HCT116 (cell line): ENCODE measurements around the gene NFS1. TPM values are rescaled to one million over a fixed set of nuclear protein-coding genes. Genes with fewer than 3 reads are reported as not detected.

Experiments used
- ATAC-seq: fragments of 200-7000 bp; cut with Tn5 transposase; 2 replicates; pipeline ENCODE4 v1.9.1; 2020; ENCODE audit warnings: mild to moderate bottlenecking, moderate library complexity
- BruUV-seq: library from RNA; stranded (reverse); fragments of 400-500 nt; replicated peaks from 2 replicates; lab custom pipeline; 2021; lab: Mats Ljungman, UMichigan
- CTCF ChIA-PET: fragments of 300-600 bp; sonication (Branson Sonifier 250); formaldehyde crosslinking; loops from one replicate; lab custom pipeline; 2021; ENCODE audit warnings: antibody characterized with exemption; lab: Charles Lee
- POLR2A ChIA-PET: fragments of 300-600, 350-600 bp; sonication (Branson Sonifier 250); formaldehyde crosslinking; loops from one replicate; lab custom pipeline; 2021; ENCODE audit warnings: antibody characterized with exemption; lab: Charles Lee
- RAD21 ChIA-PET, 2 experiments: fragments of 300-600 bp; sonication (Branson Sonifier 250); formaldehyde crosslinking; loops; one replicate each; lab custom pipeline; 2023; ENCODE audit warnings: low total read pairs in 2 of 2; ENCODE audit not compliant: uncharacterized antibody in 2 of 2, unreplicated experiment in 2 of 2, low non-redundant PET in 1 of 2; lab: Charles Lee
- DNase-seq: peaks from one replicate; pipeline ENCODE4 v3.0.0-alpha.2; 2010; ENCODE audit warnings: low read depth, low spot score
- H2AFZ ChIP-seq: fragments of 200-600 bp; shearing (Covaris generic), sonication (generic); 2 replicates; pipeline ENCODE4 v1.6.1; 2017; ENCODE audit warnings: low read depth, mixed run types, mixed read lengths, antibody characterized with exemption, low read length; ENCODE audit not compliant: poor library complexity, severe bottlenecking
- H3K27ac ChIP-seq: 2 replicates; pipeline ENCODE4 v1.5.1; 2012; ENCODE audit warnings: low read depth, low read length
- H3K27me3 ChIP-seq: fragments of 200-600 bp; sonication (generic); 2 replicates; pipeline ENCODE4 v1.6.1; 2016; ENCODE audit warnings: mixed run types, low read length, mixed read lengths; ENCODE audit not compliant: insufficient read depth
- H3K36me3 ChIP-seq, 2 experiments: fragments of 200-500 bp in 1 of 2; fragments of 200-600 bp in 1 of 2; sonication (Bioruptor generic) in 1 of 2; sonication (generic) in 1 of 2; 2 replicates each; pipeline versions ENCODE4 v1.5.1 to v1.6.1; 2014 to 2016; ENCODE audit warnings: low read length in 2 of 2, inconsistent platforms in 1 of 2, mixed read lengths in 1 of 2, mixed run types in 1 of 2; ENCODE audit not compliant: insufficient read depth in 2 of 2, control insufficient read depth in 1 of 2
- H3K4me1 ChIP-seq, 2 experiments: fragments of 200-600 bp in 1 of 2; sonication (generic) in 1 of 2; 2 replicates each; pipeline versions ENCODE4 v1.5.1 to v1.6.1; 2012 to 2017; ENCODE audit warnings: low read length in 2 of 2, inconsistent platforms in 1 of 2, mild to moderate bottlenecking in 1 of 2, mixed read lengths in 1 of 2, mixed run types in 1 of 2, moderate library complexity in 1 of 2; ENCODE audit not compliant: insufficient read depth in 2 of 2, control insufficient read depth in 1 of 2
- H3K4me2 ChIP-seq: fragments of 200-600 bp; sonication (generic); 2 replicates; pipeline ENCODE4 v1.6.1; 2017; ENCODE audit warnings: mixed run types, low read length, mixed read lengths
- H3K4me3 ChIP-seq, 2 experiments: fragments of 200-600 bp in 1 of 2; sonication (generic) in 1 of 2; replicated peaks in 1 of 2; 2 replicates each; pipeline ENCODE4 v1.5.1; 2011 to 2016; ENCODE audit warnings: low read length in 2 of 2, control low read depth in 1 of 2, low read depth in 1 of 2, mild to moderate bottlenecking in 1 of 2, mixed read lengths in 1 of 2, mixed run types in 1 of 2
- H3K79me2 ChIP-seq: fragments of 200-600 bp; sonication (generic); 2 replicates; pipeline ENCODE4 v1.6.1; 2017; ENCODE audit warnings: mild to moderate bottlenecking, mixed run types, low read length, moderate library complexity, mixed read lengths; ENCODE audit not compliant: insufficient read depth
- H3K9ac ChIP-seq: fragments of 200-600 bp; sonication (generic); 2 replicates; pipeline ENCODE4 v1.6.1; 2016; ENCODE audit warnings: low read length, mixed read lengths
- H3K9me2 ChIP-seq: fragments of 200-600 bp; sonication (generic), shearing (Covaris generic); 2 replicates; pipeline ENCODE4 v1.6.1; 2017; ENCODE audit warnings: mixed run types, mild to moderate bottlenecking, moderate library complexity; ENCODE audit not compliant: insufficient read depth
- H3K9me3 ChIP-seq, 2 experiments: fragments of 200-500 bp in 1 of 2; fragments of 200-600 bp in 1 of 2; sonication (Bioruptor generic) in 1 of 2; sonication (generic) in 1 of 2; 2 replicates each; pipeline ENCODE4 v1.6.1; 2014 to 2017; ENCODE audit warnings: low read length in 2 of 2, mixed read lengths in 2 of 2, inconsistent platforms in 1 of 2, low read depth in 1 of 2, mild to moderate bottlenecking in 1 of 2, mixed run types in 1 of 2, moderate library complexity in 1 of 2; ENCODE audit not compliant: control insufficient read depth in 1 of 2, insufficient read depth in 1 of 2
- H4K20me1 ChIP-seq: fragments of 200-600 bp; sonication (generic), shearing (Covaris generic); 2 replicates; pipeline ENCODE4 v1.6.1; 2017; ENCODE audit warnings: mixed run types, mild to moderate bottlenecking, moderate library complexity; ENCODE audit not compliant: insufficient read depth
- CTCF ChIP-seq, 3 experiments: fragments of 200-600 bp in 1 of 3; sonication (generic) in 1 of 3; IDR thresholded peaks in 2 of 3; conservative IDR thresholded peaks in 1 of 3; 2 replicates each; pipeline ENCODE4 v1.5.1; 2012 to 2017; ENCODE audit warnings: low read depth in 2 of 3, low read length in 2 of 3, antibody characterized with exemption in 1 of 3, borderline replicate concordance in 1 of 3, control low read depth in 1 of 3, mild to moderate bottlenecking in 1 of 3, mixed read lengths in 1 of 3, mixed run types in 1 of 3, moderate library complexity in 1 of 3; ENCODE audit not compliant: insufficient read depth in 1 of 3
- JUND ChIP-seq: IDR thresholded peaks from 2 replicates; pipeline ENCODE4 v1.6.1; 2012
- REST ChIP-seq: IDR thresholded peaks from 2 replicates; pipeline ENCODE4 v1.6.1; 2012; ENCODE audit warnings: low read depth
- SIN3A ChIP-seq: IDR thresholded peaks from 2 replicates; pipeline ENCODE4 v1.6.1; 2012; ENCODE audit warnings: low read depth
- ZNF274 ChIP-seq: fragments of 200-500 bp; sonication (Bioruptor generic); IDR thresholded peaks from 2 replicates; pipeline ENCODE4 v1.6.1; 2014; ENCODE audit warnings: mild to moderate bottlenecking, low read depth, low read length, inconsistent platforms
- intact Hi-C: fragments of 100-400 bp; cut with micrococcal nuclease; formaldehyde crosslinking; loops from 2 replicates; pipeline ENCODE4 v1.10.0; 2022
- total RNA-seq: library from RNA; stranded (reverse); gene quantifications from one replicate; pipeline ENCODE4 v1.2.1, GENCODE V29; 2021; ENCODE audit not compliant: unreplicated experiment
- TF ChIP-seq, protein P1 (sequence below): IDR thresholded peaks from 2 replicates; pipeline ENCODE4 v1.6.1; 2011; ENCODE audit warnings: mild to moderate bottlenecking, low read length, moderate library complexity; ENCODE audit not compliant: insufficient replicate concordance; ENCODE audit errors: extremely low read depth

NFS1 gene
- total RNA-seq, 1 experiment from 2014 or later, result 33.9 TPM

GRCh38 chr20:35695978-35696377, 3.2 kb downstream of the NFS1 start:
- Histone ChIP-seq H3K9ac (no peak overlapping the region), H3K4me2 (no peak overlapping the region), H3K36me3 (peaks cover 7% of the 10 kb centered on the region in 2 experiments; a peak in 3 of 4 replicates), H3K4me1 (peaks cover 10 to 25% of the 10 kb centered on the region in 2 experiments), H3K27ac (no peak overlapping the region), H3K9me3 (no peaks in the 10 kb centered on the region)
- no peak for DNase-seq
- no TSS peak for BruUV-seq
- CTCF ChIA-PET, result no interaction called here
- intact Hi-C loops, result no loop called here
- TF ChIP-seq CTCF (IDR thresholded peaks at IDR 0.05 in 2 of 3, conservative IDR thresholded peaks at IDR 0.05 in 1 of 3; ENCODE audit: borderline replicate concordance in 1 of 3, insufficient read depth in 1 of 3, low read depth in 2 of 3, low read length in 2 of 3), result no peak
- TF ChIP-seq SIN3A, result no peak
- TF ChIP-seq JUND, result no peak
- TF ChIP-seq, protein P1, sequence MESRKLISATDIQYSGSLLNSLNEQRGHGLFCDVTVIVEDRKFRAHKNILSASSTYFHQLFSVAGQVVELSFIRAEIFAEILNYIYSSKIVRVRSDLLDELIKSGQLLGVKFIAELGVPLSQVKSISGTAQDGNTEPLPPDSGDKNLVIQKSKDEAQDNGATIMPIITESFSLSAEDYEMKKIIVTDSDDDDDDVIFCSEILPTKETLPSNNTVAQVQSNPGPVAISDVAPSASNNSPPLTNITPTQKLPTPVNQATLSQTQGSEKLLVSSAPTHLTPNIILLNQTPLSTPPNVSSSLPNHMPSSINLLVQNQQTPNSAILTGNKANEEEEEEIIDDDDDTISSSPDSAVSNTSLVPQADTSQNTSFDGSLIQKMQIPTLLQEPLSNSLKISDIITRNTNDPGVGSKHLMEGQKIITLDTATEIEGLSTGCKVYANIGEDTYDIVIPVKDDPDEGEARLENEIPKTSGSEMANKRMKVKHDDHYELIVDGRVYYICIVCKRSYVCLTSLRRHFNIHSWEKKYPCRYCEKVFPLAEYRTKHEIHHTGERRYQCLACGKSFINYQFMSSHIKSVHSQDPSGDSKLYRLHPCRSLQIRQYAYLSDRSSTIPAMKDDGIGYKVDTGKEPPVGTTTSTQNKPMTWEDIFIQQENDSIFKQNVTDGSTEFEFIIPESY, result no peak
- TF ChIP-seq REST, result no peak
- no peak for TF ChIP-seq ZNF274
- TF ChIP-seq, all 23 proteins: peak for 0
- Histone ChIP-seq H3K4me3 (no peak overlapping the region), H4K20me1 (no peaks in the 10 kb centered on the region), H3K9me2 (no peaks in the 10 kb centered on the region), H3K27me3 (no peaks in the 10 kb centered on the region), H2AFZ (no peak overlapping the region), H3K79me2 (peaks cover 34% of the 10 kb centered on the region)
- ChIA-PET POLR2A (no interaction called here), RAD21 (no interaction called here)
- ATAC-seq, result no peak
